ENCODE measurements around the gene TLR6.

The TLR6 gene

GRCh38 chr4:38865445-38865844 is 8.8 kb upstream of the TLR6 start:
- TF ChIP-seq CTCF (IDR thresholded peaks at IDR 0.05; ENCODE audit: low read depth, low read length, missing control alignments): no peak
- in situ Hi-C loops (cut with HindIII; ENCODE audit: low pct_ligation_motif_present, low sequenced_read_pairs): no loop called here
- H3K4me3 ChIP-seq (ENCODE audit: low read depth, low read length): no peak overlapping the region

DNA sequence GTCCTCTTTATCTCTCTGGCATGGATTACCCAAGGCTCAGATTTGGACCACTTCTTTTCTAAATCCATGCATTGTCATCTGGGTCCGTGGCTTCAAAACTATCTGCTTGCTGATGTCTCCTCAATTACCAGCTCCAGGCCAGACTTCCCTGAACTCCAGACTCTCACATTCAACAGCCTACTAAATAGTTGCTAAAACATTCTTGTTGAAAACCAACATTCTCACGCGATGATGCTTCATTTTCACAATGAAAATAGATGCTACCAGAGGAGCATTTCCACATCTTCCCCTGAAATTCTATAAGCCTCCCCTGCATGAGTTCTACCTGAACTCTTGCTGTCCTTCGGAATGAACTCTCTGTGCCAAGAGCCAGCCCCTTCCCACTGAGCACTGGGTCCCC is 5.2 kb upstream of the TLR6 start:
- Histone ChIP-seq H3K27me3 (replicated peaks) (no peaks in the 10 kb centered on the region), H3K36me3 (replicated peaks) (no peaks in the 10 kb centered on the region), H3K4me3 (ENCODE audit: low read depth, low read length) (no peak overlapping the region), H3K27ac (no peak overlapping the region)
- in situ Hi-C loops (cut with HindIII; ENCODE audit: low pct_ligation_motif_present, low sequenced_read_pairs): no loop called here
- TF ChIP-seq CTCF (IDR thresholded peaks at IDR 0.05; ENCODE audit: low read depth, low read length, missing control alignments): no peak
- no peak for DNase-seq

More at GRCh38 chr4:38865445-38865844, 8.8 kb upstream of the TLR6 start:
- H3K27ac ChIP-seq: no peak overlapping the region
- H3K27me3 ChIP-seq (replicated peaks): no peaks in the 10 kb centered on the region
- DNase-seq: no peak
- peaks cover 6% of the 10 kb centered on the region for H3K36me3 ChIP-seq (replicated peaks)

DNA sequence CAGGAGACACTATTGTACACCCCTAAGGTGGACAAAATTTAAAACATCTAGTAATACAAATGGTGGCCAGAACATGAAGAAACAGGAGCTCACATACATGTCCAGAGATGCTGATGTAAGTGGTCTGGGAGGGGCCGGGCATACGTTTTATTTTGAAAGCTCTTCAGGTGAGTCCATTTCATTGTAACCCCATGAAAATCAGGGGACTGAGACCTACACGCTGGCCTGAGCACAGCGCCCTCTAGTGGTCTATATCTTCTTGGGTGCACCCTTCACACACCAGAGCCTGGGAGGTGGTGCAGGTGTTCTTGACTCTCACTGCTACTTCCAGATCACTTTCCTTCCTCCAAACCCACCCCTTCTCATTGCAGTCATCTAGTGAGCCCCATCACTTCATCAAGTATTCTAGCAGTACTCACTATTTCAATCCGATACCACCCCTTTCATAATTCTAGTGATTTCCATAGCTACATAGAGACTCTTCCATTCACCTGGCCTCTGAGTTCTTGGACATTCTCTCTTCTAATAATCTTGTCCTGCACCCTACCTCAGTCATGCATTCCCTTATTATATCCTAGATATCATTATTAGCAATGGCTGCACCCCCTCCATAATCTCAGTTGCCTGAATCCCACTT is 4.3 kb upstream of the TLR6 start:
- Histone ChIP-seq H3K27ac (no peak overlapping the region), H3K4me3 (ENCODE audit: low read depth, low read length) (no peak overlapping the region), H3K27me3 (replicated peaks) (no peaks in the 10 kb centered on the region), H3K36me3 (replicated peaks) (no peaks in the 10 kb centered on the region)
- peak; percentile 90 for TF ChIP-seq CTCF (IDR thresholded peaks at IDR 0.05; ENCODE audit: low read depth, low read length, missing control alignments)
- no peak for DNase-seq
- in situ Hi-C loops (cut with HindIII; ENCODE audit: low pct_ligation_motif_present, low sequenced_read_pairs): no loop called here

- TF ChIP-seq CTCF (IDR thresholded peaks at IDR 0.05; ENCODE audit: low read depth, low read length, missing control alignments): no peak
- no peaks in the 10 kb centered on the region for H3K27me3 ChIP-seq (replicated peaks)
Observed at GRCh38 chr4:38859501-38859900, 2.9 kb upstream of the TLR6 start.

DNA sequence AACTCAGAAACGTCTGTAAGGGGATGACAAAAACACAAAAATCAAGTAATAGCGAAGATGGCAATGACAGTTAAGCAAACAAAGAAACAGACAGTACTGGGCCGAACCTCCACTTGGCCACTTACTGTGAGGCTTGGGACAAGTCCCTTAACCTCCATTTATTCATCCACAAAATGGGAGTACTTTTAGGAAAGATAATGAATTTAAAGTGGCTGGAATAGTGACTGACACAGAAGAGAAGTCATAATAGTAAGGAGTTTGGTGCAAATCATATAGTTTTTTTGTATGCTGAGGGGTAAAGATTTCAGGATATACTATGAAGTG is 1.4 kb upstream of the TLR6 start:
- no peak for TF ChIP-seq CTCF (IDR thresholded peaks at IDR 0.05; ENCODE audit: low read depth, low read length, missing control alignments)

More at GRCh38 chr4:38859501-38859900, 2.9 kb upstream of the TLR6 start:
- Histone ChIP-seq H3K27ac (no peak overlapping the region), H3K36me3 (replicated peaks) (no peaks in the 10 kb centered on the region), H3K4me3 (ENCODE audit: low read depth, low read length) (no peak overlapping the region)
- no peak for DNase-seq
- in situ Hi-C loops (cut with HindIII; ENCODE audit: low pct_ligation_motif_present, low sequenced_read_pairs): no loop called here

More for the DNA sequence above, 1.4 kb upstream of the TLR6 start:
- Histone ChIP-seq H3K36me3 (replicated peaks) (no peaks in the 10 kb centered on the region), H3K27ac (peak overlapping the region; percentile 87), H3K27me3 (replicated peaks) (no peaks in the 10 kb centered on the region), H3K4me3 (ENCODE audit: low read depth, low read length) (no peak overlapping the region)
- in situ Hi-C loops (cut with HindIII; ENCODE audit: low pct_ligation_motif_present, low sequenced_read_pairs): no loop called here
- DNase-seq: no peak
